ENCODE measurements around the gene NEGR1.

Gene NEGR1

GRCh38 chr1:71919811-71920509 is 362.4 kb downstream of the NEGR1 start:
- Histone ChIP-seq H3K4me3 (IDR thresholded peaks at IDR 0.05; ENCODE audit: insufficient read depth, low read depth, low read length) (no peak overlapping the region), H3K79me2 (ENCODE audit: insufficient read depth, low read depth) (no peaks in the 10 kb centered on the region), H4K20me1 (ENCODE audit: insufficient read depth) (no peaks in the 10 kb centered on the region), H3K27me3 (ENCODE audit: insufficient read depth, low read depth) (no peaks in the 10 kb centered on the region), H2AFZ (ENCODE audit: low read depth) (no peak overlapping the region), H3K36me3 (ENCODE audit: insufficient read depth) (no peaks in the 10 kb centered on the region), H3K9ac (no peak overlapping the region), H3K4me2 (no peak overlapping the region), H3K4me1 (ENCODE audit: low read depth, poor library complexity, severe bottlenecking) (no peaks in the 10 kb centered on the region), H3K27ac (no peak overlapping the region)
- no peak for TF ChIP-seq CTCF (conservative IDR thresholded peaks at IDR 0.05; ENCODE audit: low read depth, low read length)

- no peak for TF ChIP-seq CTCF (conservative IDR thresholded peaks at IDR 0.05; ENCODE audit: low read depth, low read length)
- H3K27ac ChIP-seq: no peak overlapping the region
- H3K27me3 ChIP-seq (ENCODE audit: insufficient read depth, low read depth): no peaks in the 10 kb centered on the region
- H3K36me3 ChIP-seq (ENCODE audit: insufficient read depth): no peaks in the 10 kb centered on the region
- no peak overlapping the region for H3K4me3 ChIP-seq (IDR thresholded peaks at IDR 0.05; ENCODE audit: insufficient read depth, low read depth, low read length)
- no peak overlapping the region for H3K4me2 ChIP-seq
- H4K20me1 ChIP-seq (ENCODE audit: insufficient read depth): no peaks in the 10 kb centered on the region
- no peaks in the 10 kb centered on the region for H3K4me1 ChIP-seq (ENCODE audit: low read depth, poor library complexity, severe bottlenecking)
- H3K79me2 ChIP-seq (ENCODE audit: insufficient read depth, low read depth): no peaks in the 10 kb centered on the region
- no peak overlapping the region for H3K9ac ChIP-seq
- H2AFZ ChIP-seq (ENCODE audit: low read depth): no peak overlapping the region
Measured at GRCh38 chr1:71918630-71919029, 363.7 kb downstream of the NEGR1 start.

- no peaks in the 10 kb centered on the region for H3K27me3 ChIP-seq (ENCODE audit: insufficient read depth, low read depth)
- H3K4me1 ChIP-seq (ENCODE audit: low read depth, poor library complexity, severe bottlenecking): no peaks in the 10 kb centered on the region
- no peak overlapping the region for H3K4me2 ChIP-seq
- H3K9ac ChIP-seq: no peak overlapping the region
- no peak overlapping the region for H3K4me3 ChIP-seq (IDR thresholded peaks at IDR 0.05; ENCODE audit: insufficient read depth, low read depth, low read length)
- H3K27ac ChIP-seq: no peak overlapping the region
- no peaks in the 10 kb centered on the region for H4K20me1 ChIP-seq (ENCODE audit: insufficient read depth)
- no peak overlapping the region for H2AFZ ChIP-seq (ENCODE audit: low read depth)
- no peaks in the 10 kb centered on the region for H3K36me3 ChIP-seq (ENCODE audit: insufficient read depth)
- TF ChIP-seq CTCF (conservative IDR thresholded peaks at IDR 0.05; ENCODE audit: low read depth, low read length): no peak
- H3K79me2 ChIP-seq (ENCODE audit: insufficient read depth, low read depth): no peaks in the 10 kb centered on the region
Measured at GRCh38 chr1:71916894-71917293, 365.4 kb downstream of the NEGR1 start.

GRCh38 chr1:71914626-71915025 is 367.7 kb downstream of the NEGR1 start:
- Histone ChIP-seq H3K4me1 (ENCODE audit: low read depth, poor library complexity, severe bottlenecking) (no peaks in the 10 kb centered on the region), H3K27ac (no peak overlapping the region), H3K4me2 (no peak overlapping the region), H2AFZ (ENCODE audit: low read depth) (no peak overlapping the region), H3K79me2 (ENCODE audit: insufficient read depth, low read depth) (no peaks in the 10 kb centered on the region), H3K36me3 (ENCODE audit: insufficient read depth) (no peaks in the 10 kb centered on the region), H3K4me3 (IDR thresholded peaks at IDR 0.05; ENCODE audit: insufficient read depth, low read depth, low read length) (no peak overlapping the region), H3K9ac (no peak overlapping the region), H3K27me3 (ENCODE audit: insufficient read depth, low read depth) (no peaks in the 10 kb centered on the region), H4K20me1 (ENCODE audit: insufficient read depth) (no peaks in the 10 kb centered on the region)
- no peak for TF ChIP-seq CTCF (conservative IDR thresholded peaks at IDR 0.05; ENCODE audit: low read depth, low read length)

All from KMS-11 (cell line).